Endodermal cell (in vitro differentiated cells): ENCODE measurements around the gene IL1F10. TPM values are rescaled to one million over a fixed set of nuclear protein-coding genes. Genes with fewer than 3 reads are reported as not detected.

Source experiments
- DNase-seq: peaks from one replicate; pipeline ENCODE4 v3.0.0-alpha.2; 2017
- H3K27ac ChIP-seq: 2 replicates; pipeline ENCODE4 v1.5.1; 2013; ENCODE audit warnings: mild to moderate bottlenecking, low read depth, low read length, moderate library complexity
- H3K27me3 ChIP-seq: 2 replicates; pipeline ENCODE4 v1.6.1; 2013; ENCODE audit warnings: mild to moderate bottlenecking, low read length, moderate library complexity; ENCODE audit not compliant: insufficient read depth, control insufficient read depth, poor library complexity, severe bottlenecking
- H3K36me3 ChIP-seq: 2 replicates; pipeline ENCODE4 v1.7.0; 2013; ENCODE audit warnings: mild to moderate bottlenecking, low read length, moderate library complexity; ENCODE audit not compliant: control insufficient read depth, insufficient read depth
- H3K4me1 ChIP-seq: one replicate; pipeline ENCODE4 v1.7.0; 2013; ENCODE audit warnings: low read length; ENCODE audit not compliant: control insufficient read depth, insufficient read depth
- H3K4me3 ChIP-seq: 2 replicates; pipeline ENCODE4 v1.5.1; 2013; ENCODE audit warnings: mild to moderate bottlenecking, low read length, moderate library complexity
- H3K9ac ChIP-seq: 2 replicates; pipeline ENCODE4 v1.6.1; 2013; ENCODE audit warnings: mild to moderate bottlenecking, low read length, moderate library complexity; ENCODE audit not compliant: poor library complexity, severe bottlenecking; ENCODE audit errors: extremely low read depth
- H3K9me3 ChIP-seq: 2 replicates; pipeline ENCODE4 v1.6.1; 2013; ENCODE audit warnings: mild to moderate bottlenecking, low read length, moderate library complexity; ENCODE audit not compliant: control insufficient read depth
- H3K27ac Mint-ChIP-seq: 2 replicates; pipeline ENCODE4 v1.8.0; 2020; ENCODE audit warnings: mixed read lengths
- H3K27me3 Mint-ChIP-seq: 2 replicates; pipeline ENCODE4 v1.8.0; 2021; ENCODE audit warnings: mild to moderate bottlenecking, mixed read lengths; ENCODE audit not compliant: insufficient read depth
- H3K36me3 Mint-ChIP-seq: 2 replicates; pipeline ENCODE4 v1.8.0; 2020; ENCODE audit warnings: low read depth, mixed read lengths
- H3K4me1 Mint-ChIP-seq: 2 replicates; pipeline ENCODE4 v1.8.0; 2020; ENCODE audit warnings: mixed read lengths
- H3K4me3 Mint-ChIP-seq: 2 replicates; pipeline ENCODE4 v1.8.0; 2020; ENCODE audit warnings: mild to moderate bottlenecking, moderate library complexity, mixed read lengths
- H3K9me3 Mint-ChIP-seq: 2 replicates; pipeline ENCODE4 v1.8.0; 2020; ENCODE audit warnings: mild to moderate bottlenecking, mixed read lengths
- WGBS, 2 experiments: methylation state at CpG; one replicate each; pipeline versions ENCODE4 v1.1.5 to v1.1.7; 2013; ENCODE audit warnings: missing lambda C conversion rate in 2 of 2, mixed read lengths in 1 of 2; ENCODE audit not compliant: insufficient coverage in 1 of 2, insufficient read length in 1 of 2; 5-methylcytosine and 5-hydroxymethylcytosine counted together
- total RNA-seq, 2 donors: library from RNA; stranded (reverse); fragmentation: NEBNext Ultra II Directional in 1 of 2; extraction: Animal tissue kit (Norgen Biotek cat#: 25700) in 1 of 2; gene quantifications; 2 replicates in 1 of 2; 3 replicates in 1 of 2; pipeline ENCODE4 v1.2.1, GENCODE V29; 2021
- TF ChIP-seq, protein P1 (sequence below): fragments of 200-600 bp; sonication (generic); conservative IDR thresholded peaks from 2 replicates; pipeline ENCODE4 v1.5.0; 2021; ENCODE audit warnings: antibody characterized with exemption, mild to moderate bottlenecking

The IL1F10 gene
- total RNA-seq, 2 donors from 2014 or later = not detected

DNA sequence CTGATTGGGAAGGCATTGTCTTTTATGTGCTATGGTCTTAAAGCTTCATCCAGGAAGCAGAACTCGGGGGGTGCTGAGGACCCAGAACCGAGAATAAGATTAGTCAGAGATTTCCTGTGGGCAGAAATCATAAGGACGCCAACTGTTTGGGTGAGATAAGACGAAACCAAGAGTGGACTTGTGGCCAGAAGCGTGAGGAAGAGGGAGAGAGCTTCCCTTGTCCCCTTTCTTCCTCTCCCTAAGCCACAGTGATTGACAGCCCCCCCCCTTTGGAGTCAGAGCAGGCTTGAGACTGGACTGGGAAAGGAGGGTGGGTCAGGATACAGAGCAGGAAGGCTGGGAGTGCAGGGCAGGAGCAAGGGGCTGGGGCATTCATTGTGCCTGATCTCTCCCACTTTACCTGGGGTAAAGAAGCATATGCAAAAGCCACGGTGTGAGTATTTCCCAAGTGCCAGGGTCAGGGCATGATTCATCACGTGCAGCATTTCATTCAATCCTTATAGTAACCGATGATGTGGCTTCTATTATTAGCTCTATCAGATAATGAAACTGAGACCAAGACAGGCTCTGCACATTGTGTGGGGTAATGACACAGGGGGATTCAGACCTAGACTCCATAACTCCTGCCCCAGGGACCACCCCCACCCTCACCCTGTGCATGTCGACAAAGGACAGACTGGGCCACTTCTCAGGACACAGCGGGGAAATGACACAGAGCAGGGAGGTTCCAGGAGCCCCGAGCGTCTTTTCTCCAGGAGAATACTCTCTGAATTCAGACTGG is 56.6 kb downstream of the IL1F10 start:
- no peaks in the 10 kb centered on the region for H3K4me1 ChIP-seq
- H3K27me3 ChIP-seq = peaks cover 69% of the 10 kb centered on the region
- no peak overlapping the region for H3K4me3 ChIP-seq
- DNase-seq = no peak
- H3K9me3 ChIP-seq = no peaks in the 10 kb centered on the region
- H3K36me3 Mint-ChIP-seq = no peaks in the 10 kb centered on the region
- no peak overlapping the region for H3K9ac ChIP-seq
- no peak overlapping the region for H3K27ac ChIP-seq
- no peaks in the 10 kb centered on the region for H3K36me3 ChIP-seq
- H3K27ac Mint-ChIP-seq = no peak overlapping the region
- no peaks in the 10 kb centered on the region for H3K4me1 Mint-ChIP-seq
- TF ChIP-seq, protein P1, sequence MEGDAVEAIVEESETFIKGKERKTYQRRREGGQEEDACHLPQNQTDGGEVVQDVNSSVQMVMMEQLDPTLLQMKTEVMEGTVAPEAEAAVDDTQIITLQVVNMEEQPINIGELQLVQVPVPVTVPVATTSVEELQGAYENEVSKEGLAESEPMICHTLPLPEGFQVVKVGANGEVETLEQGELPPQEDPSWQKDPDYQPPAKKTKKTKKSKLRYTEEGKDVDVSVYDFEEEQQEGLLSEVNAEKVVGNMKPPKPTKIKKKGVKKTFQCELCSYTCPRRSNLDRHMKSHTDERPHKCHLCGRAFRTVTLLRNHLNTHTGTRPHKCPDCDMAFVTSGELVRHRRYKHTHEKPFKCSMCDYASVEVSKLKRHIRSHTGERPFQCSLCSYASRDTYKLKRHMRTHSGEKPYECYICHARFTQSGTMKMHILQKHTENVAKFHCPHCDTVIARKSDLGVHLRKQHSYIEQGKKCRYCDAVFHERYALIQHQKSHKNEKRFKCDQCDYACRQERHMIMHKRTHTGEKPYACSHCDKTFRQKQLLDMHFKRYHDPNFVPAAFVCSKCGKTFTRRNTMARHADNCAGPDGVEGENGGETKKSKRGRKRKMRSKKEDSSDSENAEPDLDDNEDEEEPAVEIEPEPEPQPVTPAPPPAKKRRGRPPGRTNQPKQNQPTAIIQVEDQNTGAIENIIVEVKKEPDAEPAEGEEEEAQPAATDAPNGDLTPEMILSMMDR = no peak
- H3K4me3 Mint-ChIP-seq = no peak overlapping the region
- H3K9me3 Mint-ChIP-seq = no peaks in the 10 kb centered on the region
- WGBS, 2 experiments = 78 to 85% methylated on average over 5 to 12 of the region's 12 CpGs
- H3K27me3 Mint-ChIP-seq = peaks cover 44% of the 10 kb centered on the region

Other genes starting within 250 kb of the IL1F10 start
- not detected for gene IL1B, start 231.2 kb upstream of the IL1F10 start, total RNA-seq
- gene IL37, start 156.8 kb upstream of the IL1F10 start, total RNA-seq = not detected
- gene IL36G, start 90.0 kb upstream of the IL1F10 start, total RNA-seq = not detected
- gene IL36A, start 62.5 kb upstream of the IL1F10 start, total RNA-seq = not detected
- not detected for gene IL36B, start 15.1 kb upstream of the IL1F10 start, total RNA-seq
- gene IL36RN, start 8.8 kb upstream of the IL1F10 start, total RNA-seq = not detected
- not detected for gene IL1RN, start 59.6 kb downstream of the IL1F10 start, total RNA-seq
- gene PSD4, start 106.0 kb downstream of the IL1F10 start, total RNA-seq = 10 to 100 TPM in 1 of 2 donors, 1 to 10 TPM in 1; 5.2 to 13.3 TPM
- under 1 TPM; 0.09 to 0.11 TPM for gene PAX8, start 211.0 kb downstream of the IL1F10 start, total RNA-seq